Suprapubic skin (tissue), 4 donors: Measurements from ENCODE around the gene PPIE. TPM values are rescaled to one million over a fixed set of nuclear protein-coding genes. Genes with fewer than 3 reads are reported as not detected.

ENCODE experiments used
- DNase-seq, 2 donors: peaks; one replicate each; pipeline ENCODE4 v3.0.0-alpha.2; 2019; ENCODE audit warnings: low spot score in 2 of 2
- H3K27ac ChIP-seq: fragments of 200-600 bp; sonication (generic); one replicate; pipeline ENCODE4 v1.5.1; 2019
- H3K27me3 ChIP-seq: fragments of 200-600 bp; sonication (generic); one replicate; pipeline ENCODE4 v1.5.1; 2019
- H3K36me3 ChIP-seq: fragments of 200-600 bp; sonication (generic); one replicate; pipeline ENCODE4 v1.5.1; 2019
- H3K4me1 ChIP-seq: fragments of 200-600 bp; sonication (generic); one replicate; pipeline ENCODE4 v1.5.1; 2019
- H3K4me3 ChIP-seq: fragments of 200-600 bp; sonication (generic); one replicate; pipeline ENCODE4 v1.5.1; 2019; ENCODE audit warnings: mild to moderate bottlenecking
- H3K9me3 ChIP-seq: fragments of 200-600 bp; sonication (generic); one replicate; pipeline ENCODE4 v1.5.1; 2019
- EP300 ChIP-seq: sonication (generic); formaldehyde crosslinking; IDR thresholded peaks from one replicate; pipeline ENCODE4 v1.6.1; 2017; ENCODE audit warnings: antibody characterized with exemption
- POLR2A ChIP-seq, 2 donors: fragments of 450-650 bp; IDR thresholded peaks; one replicate each; pipeline ENCODE4 v1.6.1; 2017; ENCODE audit warnings: antibody characterized with exemption in 2 of 2, mild to moderate bottlenecking in 2 of 2, moderate library complexity in 2 of 2
- POLR2AphosphoS5 ChIP-seq, 3 donors: sonication (generic); formaldehyde crosslinking; IDR thresholded peaks; one replicate each; pipeline ENCODE4 v1.6.1; 2017; ENCODE audit warnings: antibody characterized with exemption in 3 of 3
- WGBS: methylation state at CpG from one replicate; pipeline ENCODE4 v1.1.5; 2018; 5-methylcytosine and 5-hydroxymethylcytosine counted together
- total RNA-seq, 4 donors: library from RNA; depleted of rRNA; stranded (reverse); fragments of >200 nt; gene quantifications; one replicate each; pipeline ENCODE4 v1.1.0, GENCODE V29; 2016
- TF ChIP-seq, protein P1 (sequence below), 2 donors: fragments of 200-600 bp in 1 of 2; fragments of 450-650 bp in 1 of 2; sonication (generic) in 1 of 2; IDR thresholded peaks; one replicate each; pipeline ENCODE4 v1.5.1; 2016 to 2019; ENCODE audit warnings: antibody characterized with exemption in 2 of 2, mild to moderate bottlenecking in 1 of 2, moderate library complexity in 1 of 2

The PPIE gene
- total RNA-seq = 10 to 100 TPM; 27.0 to 40.6 (median 28.5) TPM

DNA sequence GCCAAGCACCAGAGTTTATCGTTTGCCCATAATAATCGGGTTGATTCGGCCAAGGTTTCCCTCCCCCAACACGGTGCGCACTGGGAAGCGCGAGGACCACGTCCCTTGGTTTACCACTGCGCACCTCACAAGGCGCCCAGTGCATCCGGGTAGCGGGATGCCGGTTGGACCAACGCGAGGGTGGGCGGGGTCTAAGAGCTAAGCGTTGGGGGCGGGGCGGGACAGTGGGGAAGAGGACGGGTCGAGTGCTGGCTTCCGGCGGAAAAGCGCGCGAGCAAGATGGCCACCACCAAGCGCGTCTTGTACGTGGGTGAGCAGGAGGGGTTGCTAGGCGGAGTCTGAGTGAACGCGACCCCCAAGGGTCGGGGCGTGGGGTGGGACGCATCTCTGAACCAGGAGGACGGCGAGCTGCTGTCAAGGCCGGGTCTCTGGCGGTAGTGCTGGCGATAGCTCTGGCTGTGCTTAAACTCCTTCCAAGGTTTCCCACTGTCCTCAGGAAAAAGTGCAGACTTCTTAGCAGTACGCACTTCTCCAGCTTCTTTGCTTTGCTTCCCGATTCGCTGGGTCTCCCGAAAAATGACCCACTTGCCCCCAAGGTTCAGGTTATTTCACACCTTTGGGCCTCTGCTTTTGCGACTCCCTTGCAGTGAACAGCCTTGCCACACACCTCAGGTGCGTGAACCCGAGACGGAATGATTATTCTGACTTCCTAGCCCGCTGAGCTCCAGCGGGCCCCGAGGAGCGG, at the start of gene PPIE:
PPIE (plus strand) TSS at position 261 of the 745 bp plus-strand sequence; CDS start at position 280, 19 bp downstream.
- peak; percentile 96 for DNase-seq
- Histone ChIP-seq H3K4me1 (peaks cover 18% of the 10 kb centered on the region), H3K9me3 (no peaks in the 10 kb centered on the region), H3K27ac (peak within 1 kb of the TSS; percentile 72), H3K36me3 (peaks cover 29% of the 10 kb centered on the region), H3K27me3 (peaks cover 17% of the 10 kb centered on the region), H3K4me3 (peak within 1 kb of the TSS; percentile 77)
- TF ChIP-seq, protein P1, sequence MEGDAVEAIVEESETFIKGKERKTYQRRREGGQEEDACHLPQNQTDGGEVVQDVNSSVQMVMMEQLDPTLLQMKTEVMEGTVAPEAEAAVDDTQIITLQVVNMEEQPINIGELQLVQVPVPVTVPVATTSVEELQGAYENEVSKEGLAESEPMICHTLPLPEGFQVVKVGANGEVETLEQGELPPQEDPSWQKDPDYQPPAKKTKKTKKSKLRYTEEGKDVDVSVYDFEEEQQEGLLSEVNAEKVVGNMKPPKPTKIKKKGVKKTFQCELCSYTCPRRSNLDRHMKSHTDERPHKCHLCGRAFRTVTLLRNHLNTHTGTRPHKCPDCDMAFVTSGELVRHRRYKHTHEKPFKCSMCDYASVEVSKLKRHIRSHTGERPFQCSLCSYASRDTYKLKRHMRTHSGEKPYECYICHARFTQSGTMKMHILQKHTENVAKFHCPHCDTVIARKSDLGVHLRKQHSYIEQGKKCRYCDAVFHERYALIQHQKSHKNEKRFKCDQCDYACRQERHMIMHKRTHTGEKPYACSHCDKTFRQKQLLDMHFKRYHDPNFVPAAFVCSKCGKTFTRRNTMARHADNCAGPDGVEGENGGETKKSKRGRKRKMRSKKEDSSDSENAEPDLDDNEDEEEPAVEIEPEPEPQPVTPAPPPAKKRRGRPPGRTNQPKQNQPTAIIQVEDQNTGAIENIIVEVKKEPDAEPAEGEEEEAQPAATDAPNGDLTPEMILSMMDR (IDR thresholded peaks at IDR 0.05) = no peak
- TF ChIP-seq POLR2A (IDR thresholded peaks at IDR 0.05) (no peak), POLR2AphosphoS5 (IDR thresholded peaks at IDR 0.05) (no peak), EP300 (no peak)
- WGBS = 0% methylated on average over 38 of the region's 52 CpGs

DNA sequence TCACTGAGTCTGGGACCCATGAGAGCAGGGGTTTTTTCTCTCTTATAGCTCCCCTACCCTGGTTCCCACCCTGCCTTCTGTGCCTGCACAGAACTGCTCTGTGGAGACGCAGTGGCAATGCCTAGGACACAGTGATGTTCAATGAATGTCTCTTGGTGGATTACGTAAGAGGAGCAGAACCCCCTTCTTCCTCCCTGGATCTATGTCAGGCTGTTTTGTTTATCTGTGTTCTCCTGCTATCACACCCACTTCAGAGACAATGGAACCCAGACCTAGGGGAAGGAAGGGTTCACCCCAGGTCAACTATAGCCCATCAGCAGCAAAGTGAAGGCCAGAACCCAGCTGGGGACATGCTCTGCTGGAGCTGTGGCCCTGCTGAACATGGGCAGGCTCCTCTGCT, 49.5 kb upstream of the PPIE start:
- Histone ChIP-seq H3K4me3 (no peak overlapping the region), H3K36me3 (no peaks in the 10 kb centered on the region), H3K27ac (no peak overlapping the region), H3K27me3 (peaks cover 88% of the 10 kb centered on the region), H3K4me1 (peaks cover 19% of the 10 kb centered on the region), H3K9me3 (no peaks in the 10 kb centered on the region)
- WGBS = 69% methylated on average over 2 of the region's 2 CpGs
- no peak for DNase-seq
- TF ChIP-seq, protein P1 (IDR thresholded peaks at IDR 0.05) = no peak
- no peak for TF ChIP-seq POLR2A (IDR thresholded peaks at IDR 0.05)
- no peak for TF ChIP-seq EP300
- TF ChIP-seq POLR2AphosphoS5 (IDR thresholded peaks at IDR 0.05) = no peak

DNA sequence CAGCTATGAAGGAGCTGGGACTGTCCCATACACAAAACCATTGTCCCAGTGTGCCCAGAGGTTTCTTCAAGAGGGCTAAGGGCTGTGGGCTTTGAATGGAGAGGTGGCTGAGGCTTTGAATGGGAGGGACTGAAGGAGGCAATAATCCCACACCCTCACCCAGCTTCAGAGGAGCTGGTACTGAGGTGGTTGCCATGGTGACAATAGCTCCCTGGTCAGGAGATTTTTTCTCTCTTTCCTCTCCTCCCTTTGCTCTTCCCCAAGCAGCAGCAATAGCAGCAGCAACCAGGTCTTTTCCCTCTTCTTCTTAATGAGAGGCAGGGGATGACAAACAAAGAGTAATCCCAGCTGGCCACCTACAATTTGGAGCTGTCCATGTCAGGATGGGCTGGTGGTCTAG, 49.0 kb upstream of the PPIE start:
- H3K27me3 ChIP-seq = peaks cover 84% of the 10 kb centered on the region
- TF ChIP-seq POLR2AphosphoS5 (IDR thresholded peaks at IDR 0.05) = no peak
- no peak for TF ChIP-seq EP300
- no peak for TF ChIP-seq POLR2A (IDR thresholded peaks at IDR 0.05)
- TF ChIP-seq, protein P1 (IDR thresholded peaks at IDR 0.05) = no peak
- no peak for DNase-seq

DNA sequence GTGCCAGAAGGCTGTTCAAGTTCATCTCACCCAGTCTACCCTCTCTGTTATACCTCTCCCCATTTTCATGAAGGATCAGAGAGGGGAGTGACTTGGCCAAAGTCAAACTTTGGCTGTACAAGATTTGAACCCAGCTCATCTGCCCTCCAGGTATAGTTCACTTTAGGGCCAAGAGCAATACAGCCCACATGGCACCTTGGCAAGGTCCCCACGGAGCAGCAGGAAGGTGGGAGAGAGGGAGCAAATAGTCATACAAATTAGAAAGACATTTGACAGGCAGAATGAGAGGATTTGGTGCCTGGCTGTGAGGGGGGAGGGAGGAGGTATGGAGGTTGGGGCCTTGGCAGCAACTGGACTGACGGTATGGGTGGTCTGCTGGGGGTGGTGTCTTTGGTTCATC, 48.5 kb upstream of the PPIE start:
- 34% methylated on average over 2 of the region's 2 CpGs for WGBS
- no peak for TF ChIP-seq EP300
- no peak for TF ChIP-seq POLR2AphosphoS5 (IDR thresholded peaks at IDR 0.05)
- TF ChIP-seq POLR2A (IDR thresholded peaks at IDR 0.05) = no peak
- TF ChIP-seq, protein P1 (IDR thresholded peaks at IDR 0.05) = no peak
- Histone ChIP-seq H3K4me3 (no peak overlapping the region), H3K36me3 (no peaks in the 10 kb centered on the region), H3K9me3 (no peaks in the 10 kb centered on the region), H3K27ac (no peak overlapping the region), H3K27me3 (peaks cover 78% of the 10 kb centered on the region), H3K4me1 (peaks cover 19% of the 10 kb centered on the region)
- no peak for DNase-seq

More for the DNA sequence above, 49.0 kb upstream of the PPIE start:
- H3K36me3 ChIP-seq = no peaks in the 10 kb centered on the region
- no peaks in the 10 kb centered on the region for H3K9me3 ChIP-seq
- peaks cover 19% of the 10 kb centered on the region for H3K4me1 ChIP-seq
- H3K4me3 ChIP-seq = no peak overlapping the region
- H3K27ac ChIP-seq = no peak overlapping the region

DNA sequence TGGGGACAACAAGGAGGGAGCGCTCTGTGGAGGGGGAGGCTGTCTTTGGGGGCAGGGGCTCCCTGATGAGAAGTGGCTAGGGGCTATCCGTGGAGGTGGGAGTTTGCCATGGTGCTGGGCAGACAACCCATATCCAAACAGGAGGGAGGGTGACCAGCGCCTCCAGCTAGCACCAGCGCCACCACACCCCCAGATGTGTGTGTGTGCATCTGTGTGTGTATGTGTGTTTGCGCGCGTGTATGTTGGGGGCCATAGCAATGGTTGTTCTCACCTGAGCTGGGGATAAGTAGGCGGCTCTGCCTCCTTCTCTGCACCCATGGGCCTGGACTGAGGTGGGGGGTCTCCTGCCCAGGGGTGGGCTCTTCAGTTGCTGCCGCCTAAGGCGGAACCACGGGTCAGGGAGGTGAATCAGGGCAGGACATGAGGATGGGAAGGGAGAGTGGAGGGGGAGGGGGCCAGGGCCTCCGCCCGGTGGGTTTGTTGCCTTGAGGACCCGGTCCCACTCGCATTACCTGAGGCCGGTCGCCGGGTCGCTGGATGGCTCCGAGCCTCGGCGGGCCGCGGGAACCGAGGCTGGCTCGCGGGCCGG, 47.8 kb upstream of the PPIE start:
- no peaks in the 10 kb centered on the region for H3K36me3 ChIP-seq
- H3K27ac ChIP-seq = no peak overlapping the region
- peak overlapping the region; percentile 47 for H3K4me3 ChIP-seq
- no peak for DNase-seq
- 37% methylated on average over 11 of the region's 28 CpGs for WGBS
- H3K27me3 ChIP-seq = peaks cover 78% of the 10 kb centered on the region
- H3K9me3 ChIP-seq = no peaks in the 10 kb centered on the region
- H3K4me1 ChIP-seq = peaks cover 19% of the 10 kb centered on the region
- TF ChIP-seq, protein P1 (IDR thresholded peaks at IDR 0.05) = no peak
- TF ChIP-seq EP300 (no peak), POLR2A (IDR thresholded peaks at IDR 0.05) (no peak), POLR2AphosphoS5 (IDR thresholded peaks at IDR 0.05) (no peak)
